K562 (cell line): ENCODE measurements around the gene EZH2. TPM values are rescaled to one million over a fixed set of nuclear protein-coding genes. Genes with fewer than 3 reads are reported as not detected.

Experiments used
- ARID2 ChIP-seq: fragments of 450-650 bp; IDR thresholded peaks from 2 replicates; pipeline ENCODE4 v1.6.1; 2017; ENCODE audit warnings: antibody characterized with exemption, mild to moderate bottlenecking
- ATF7 ChIP-seq: fragments of 450-650 bp; IDR thresholded peaks from 2 replicates; pipeline ENCODE4 v1.7.1; 2014; ENCODE audit warnings: mild to moderate bottlenecking, moderate library complexity
- ETS1 ChIP-seq: conservative IDR thresholded peaks from 2 replicates; pipeline ENCODE4 v1.6.1; 2011; ENCODE audit warnings: low read depth, mild to moderate bottlenecking, low read length; ENCODE audit not compliant: control insufficient read depth
- HBP1 ChIP-seq: fragments of 450-650 bp; formaldehyde crosslinking; IDR thresholded peaks from 2 replicates; pipeline ENCODE4 v1.4.0; 2022; ENCODE audit warnings: missing genetic modification characterization
- IRF9 ChIP-seq: fragments of 450-650 bp; IDR thresholded peaks from 2 replicates; pipeline ENCODE4 v1.6.1; 2016; ENCODE audit warnings: missing biosample characterization, missing genetic modification characterization
- JUNB ChIP-seq: fragments of 450-650 bp; formaldehyde crosslinking; conservative IDR thresholded peaks from 2 replicates; pipeline ENCODE4 v1.4.0; 2020; ENCODE audit warnings: mild to moderate bottlenecking
- NCOR1 ChIP-seq: fragments of 450-650 bp; IDR thresholded peaks from 2 replicates; pipeline ENCODE4 v1.6.1; 2016; ENCODE audit warnings: mild to moderate bottlenecking, moderate library complexity
- PBX2 ChIP-seq, 2 experiments: IDR thresholded peaks in 1 of 2; conservative IDR thresholded peaks in 1 of 2; 2 replicates each; pipeline ENCODE4 v1.6.1; 2016; ENCODE audit warnings: low read depth in 2 of 2, mild to moderate bottlenecking in 1 of 2, missing compliant biosample characterization in 1 of 2, missing genetic modification characterization in 1 of 2, moderate library complexity in 1 of 2
- PPARD ChIP-seq: fragments of 250-450 bp; sonication (Bioruptor Pico); IDR thresholded peaks from 2 replicates; pipeline ENCODE4 v1.8.0; 2022; ENCODE audit warnings: inconsistent platforms, mild to moderate bottlenecking, moderate library complexity
- RHOXF2B ChIP-seq: fragments of 250-450 bp; sonication (Bioruptor Pico); conservative IDR thresholded peaks from 2 replicates; pipeline ENCODE4 v1.5.1; 2021
- SMAD3 ChIP-seq: fragments of 450-650 bp; formaldehyde crosslinking; conservative IDR thresholded peaks from 2 replicates; pipeline ENCODE4 v1.4.0; 2020; ENCODE audit warnings: mild to moderate bottlenecking
- SMARCA4 ChIP-seq: fragments of 450-650 bp; IDR thresholded peaks from 2 replicates; pipeline ENCODE4 v1.6.1; 2016
- TAL1 ChIP-seq: fragments of 450-650 bp; IDR thresholded peaks from 2 replicates; pipeline ENCODE4 v1.6.1; 2016; ENCODE audit warnings: mild to moderate bottlenecking
- ZBTB33 ChIP-seq: sonication (generic); formaldehyde crosslinking; IDR thresholded peaks from 2 replicates; pipeline ENCODE4 v1.8.1; 2023; ENCODE audit warnings: mild to moderate bottlenecking, missing genetic modification reagents
- ZFP36 ChIP-seq: fragments of 150-350 bp; IDR thresholded peaks from 2 replicates; pipeline ENCODE4 v1.6.1; 2018; ENCODE audit warnings: low read length, low read depth; ENCODE audit not compliant: partially characterized antibody
- ZNF592 ChIP-seq: fragments of 450-650 bp; IDR thresholded peaks from 2 replicates; pipeline ENCODE4 v1.6.1; 2017; ENCODE audit warnings: antibody characterized with exemption, mild to moderate bottlenecking
- polyA plus RNA-seq, 8 experiments: library from polyadenylated mRNA; depleted of rRNA in 4 of 8; stranded (reverse) in 5 of 8; unstranded in 3 of 8; fragments of >200 nt; fragmentation: Nextera tagmentation in 2 of 8; fragmentation: Illumina TruSeq in 1 of 8; extraction: Ambion mirVana in 2 of 8; extraction: Trizol in 1 of 8; gene quantifications; 2 replicates each; pipeline versions ENCODE4 v1.2.1 to v1.2.3, GENCODE V29; 2011 to 2014; ENCODE audit warnings: inconsistent platforms in 1 of 8, missing spikeins in 1 of 8
- total RNA-seq, 7 experiments: library from RNA; depleted of rRNA in 6 of 7; stranded (reverse); fragments of >200 nt in 6 of 7; fragmentation: Illumina TruSeq in 2 of 7; extraction: Trizol in 2 of 7; gene quantifications; 2 replicates each; pipeline versions ENCODE4 v1.2.1 to v1.2.3, GENCODE V29; 2011 to 2021; ENCODE audit warnings: low replicate concordance in 1 of 7

Gene EZH2
- total and polyA plus RNA-seq, 9 of the 15 experiments (the other 6 are each of a cell fraction or from before 2014, with no cell fraction given) = 48.7 to 175 (median 98.6) TPM

- peak; percentile 19; the same call in 1 of the 2 replicates for TF ChIP-seq ZNF592
- no peak for TF ChIP-seq JUNB (CRISPR knock-in tag)
- no peak for TF ChIP-seq ZBTB33 (CRISPR knock-in tag)
- TF ChIP-seq NCOR1 = no peak
- TF ChIP-seq HBP1 (CRISPR knock-in tag) = no peak
- TF ChIP-seq PBX2 (CRISPR knock-in tag; IDR thresholded peaks at IDR 0.05; ENCODE audit: low read depth) = no peak
- TF ChIP-seq PBX2 (tag; conservative IDR thresholded peaks at IDR 0.05; ENCODE audit: low read depth) = no peak
- peak; percentile 26; the same call in 1 of the 2 replicates for TF ChIP-seq ATF7
- TF ChIP-seq TAL1 = no peak
- TF ChIP-seq RHOXF2B (CRISPR knock-in tag) = no peak
- no peak for TF ChIP-seq SMAD3 (CRISPR knock-in tag)
- TF ChIP-seq SMARCA4 = peak; percentile 45; the same call in 1 of the 2 replicates
- TF ChIP-seq PPARD (CRISPR knock-in tag) = no peak
- no peak for TF ChIP-seq IRF9
- TF ChIP-seq ETS1 = no peak
- TF ChIP-seq ZFP36 = no peak
- no peak for TF ChIP-seq ARID2
Observed at GRCh38 chr7:148882192-148882591, 1.9 kb downstream of the EZH2 start (continued).
